ENCODE data around the gene ALDH1L1.

The ALDH1L1 gene

DNA sequence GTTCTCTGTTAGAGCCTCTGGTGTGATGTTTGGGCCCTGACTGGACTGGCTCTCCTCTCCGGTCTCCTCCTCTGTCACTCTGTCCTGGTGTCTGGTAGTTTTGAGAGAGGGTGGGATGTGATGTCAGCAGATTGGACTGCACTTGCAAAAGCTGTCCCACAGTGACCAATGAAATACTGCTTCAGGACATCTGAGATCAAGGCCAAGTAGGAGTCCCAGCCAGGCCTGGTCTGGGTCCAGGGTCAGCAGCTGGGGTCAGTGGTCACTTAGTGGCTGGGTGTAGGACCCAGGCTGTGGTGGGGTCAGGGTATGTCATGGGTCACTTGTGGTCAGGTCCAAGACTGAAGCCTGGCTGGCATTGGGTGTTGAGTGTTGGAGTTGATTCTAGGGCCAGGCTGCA is 20.9 kb downstream of the ALDH1L1 start:
- H3K9ac ChIP-seq (ENCODE audit: low read length): no peak overlapping the region
- no peak overlapping the region for H2AFZ ChIP-seq (ENCODE audit: low read length)
- no peaks in the 10 kb centered on the region for H3K79me2 ChIP-seq (ENCODE audit: low read length)
- no peaks in the 10 kb centered on the region for H3K9me2 ChIP-seq (replicated peaks; ENCODE audit: insufficient read depth, low read length)
- no peaks in the 10 kb centered on the region for H3F3A ChIP-seq (ENCODE audit: insufficient read depth, low read length)
- no peaks in the 10 kb centered on the region for H3K27me3 ChIP-seq (replicated peaks; ENCODE audit: insufficient read depth, low read length)
- no peaks in the 10 kb centered on the region for H3K4me1 ChIP-seq (ENCODE audit: low read length)
- no peak overlapping the region for H3K4me3 ChIP-seq (ENCODE audit: low read length)
- no peaks in the 10 kb centered on the region for H3K36me3 ChIP-seq (replicated peaks; ENCODE audit: insufficient read depth, low read length)
- TF ChIP-seq, protein P1, sequence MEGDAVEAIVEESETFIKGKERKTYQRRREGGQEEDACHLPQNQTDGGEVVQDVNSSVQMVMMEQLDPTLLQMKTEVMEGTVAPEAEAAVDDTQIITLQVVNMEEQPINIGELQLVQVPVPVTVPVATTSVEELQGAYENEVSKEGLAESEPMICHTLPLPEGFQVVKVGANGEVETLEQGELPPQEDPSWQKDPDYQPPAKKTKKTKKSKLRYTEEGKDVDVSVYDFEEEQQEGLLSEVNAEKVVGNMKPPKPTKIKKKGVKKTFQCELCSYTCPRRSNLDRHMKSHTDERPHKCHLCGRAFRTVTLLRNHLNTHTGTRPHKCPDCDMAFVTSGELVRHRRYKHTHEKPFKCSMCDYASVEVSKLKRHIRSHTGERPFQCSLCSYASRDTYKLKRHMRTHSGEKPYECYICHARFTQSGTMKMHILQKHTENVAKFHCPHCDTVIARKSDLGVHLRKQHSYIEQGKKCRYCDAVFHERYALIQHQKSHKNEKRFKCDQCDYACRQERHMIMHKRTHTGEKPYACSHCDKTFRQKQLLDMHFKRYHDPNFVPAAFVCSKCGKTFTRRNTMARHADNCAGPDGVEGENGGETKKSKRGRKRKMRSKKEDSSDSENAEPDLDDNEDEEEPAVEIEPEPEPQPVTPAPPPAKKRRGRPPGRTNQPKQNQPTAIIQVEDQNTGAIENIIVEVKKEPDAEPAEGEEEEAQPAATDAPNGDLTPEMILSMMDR (IDR thresholded peaks at IDR 0.05; ENCODE audit: low read length): no peak
- TF ChIP-seq EZH2 (optimal IDR thresholded peaks at IDR 0.05; ENCODE audit: low read depth, low read length) (no peak), EZH2phosphoT487 (IDR thresholded peaks at IDR 0.05; ENCODE audit: low read length) (no peak)
- H3K9me3 ChIP-seq (replicated peaks; ENCODE audit: insufficient read depth, low read length): no peaks in the 10 kb centered on the region
- no peak for DNase-seq
- H3K4me2 ChIP-seq (ENCODE audit: low read depth, low read length): no peak overlapping the region
- H3K27ac ChIP-seq (ENCODE audit: low read length): no peak overlapping the region
- H4K20me1 ChIP-seq (ENCODE audit: insufficient read depth, low read length): no peaks in the 10 kb centered on the region

DNA sequence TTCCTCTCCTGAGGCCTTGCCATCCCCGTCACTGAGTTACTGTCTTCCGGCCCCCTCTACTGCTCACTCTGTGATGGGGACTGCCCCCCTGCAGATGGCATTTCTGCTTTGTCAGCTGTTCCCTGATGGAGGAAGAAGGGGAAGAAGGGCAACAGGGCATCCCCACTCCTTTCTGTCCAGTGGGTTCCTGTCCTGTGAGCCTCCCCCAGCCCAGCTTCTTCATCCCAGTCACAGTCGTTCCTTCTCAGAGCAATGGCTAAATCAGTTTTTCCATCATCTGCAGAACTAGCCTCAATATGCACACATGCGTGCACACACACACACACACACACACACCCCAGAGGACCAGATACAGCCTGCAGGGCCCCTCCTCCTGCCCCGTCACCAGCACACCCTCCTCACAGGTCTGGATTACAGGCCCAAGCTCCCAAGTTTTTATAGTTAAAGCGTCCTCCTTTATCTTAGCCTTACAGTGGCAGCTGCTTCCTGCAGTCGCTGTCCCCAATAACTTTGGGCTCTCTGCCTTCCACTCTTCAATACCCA is 21.4 kb downstream of the ALDH1L1 start:
- Histone ChIP-seq H3K79me2 (ENCODE audit: low read length) (no peaks in the 10 kb centered on the region), H3K36me3 (replicated peaks; ENCODE audit: insufficient read depth, low read length) (no peaks in the 10 kb centered on the region), H3K4me2 (ENCODE audit: low read depth, low read length) (no peak overlapping the region), H3K27ac (ENCODE audit: low read length) (no peak overlapping the region), H3K9ac (ENCODE audit: low read length) (no peak overlapping the region), H3K9me2 (replicated peaks; ENCODE audit: insufficient read depth, low read length) (no peaks in the 10 kb centered on the region), H3F3A (ENCODE audit: insufficient read depth, low read length) (no peaks in the 10 kb centered on the region), H3K4me1 (ENCODE audit: low read length) (no peaks in the 10 kb centered on the region), H4K20me1 (ENCODE audit: insufficient read depth, low read length) (no peaks in the 10 kb centered on the region), H3K4me3 (ENCODE audit: low read length) (no peak overlapping the region), H3K9me3 (replicated peaks; ENCODE audit: insufficient read depth, low read length) (no peaks in the 10 kb centered on the region), H2AFZ (ENCODE audit: low read length) (no peak overlapping the region), H3K27me3 (replicated peaks; ENCODE audit: insufficient read depth, low read length) (no peaks in the 10 kb centered on the region)
- TF ChIP-seq, protein P1 (IDR thresholded peaks at IDR 0.05; ENCODE audit: low read length): no peak
- TF ChIP-seq EZH2phosphoT487 (IDR thresholded peaks at IDR 0.05; ENCODE audit: low read length): no peak
- no peak for DNase-seq

DNA sequence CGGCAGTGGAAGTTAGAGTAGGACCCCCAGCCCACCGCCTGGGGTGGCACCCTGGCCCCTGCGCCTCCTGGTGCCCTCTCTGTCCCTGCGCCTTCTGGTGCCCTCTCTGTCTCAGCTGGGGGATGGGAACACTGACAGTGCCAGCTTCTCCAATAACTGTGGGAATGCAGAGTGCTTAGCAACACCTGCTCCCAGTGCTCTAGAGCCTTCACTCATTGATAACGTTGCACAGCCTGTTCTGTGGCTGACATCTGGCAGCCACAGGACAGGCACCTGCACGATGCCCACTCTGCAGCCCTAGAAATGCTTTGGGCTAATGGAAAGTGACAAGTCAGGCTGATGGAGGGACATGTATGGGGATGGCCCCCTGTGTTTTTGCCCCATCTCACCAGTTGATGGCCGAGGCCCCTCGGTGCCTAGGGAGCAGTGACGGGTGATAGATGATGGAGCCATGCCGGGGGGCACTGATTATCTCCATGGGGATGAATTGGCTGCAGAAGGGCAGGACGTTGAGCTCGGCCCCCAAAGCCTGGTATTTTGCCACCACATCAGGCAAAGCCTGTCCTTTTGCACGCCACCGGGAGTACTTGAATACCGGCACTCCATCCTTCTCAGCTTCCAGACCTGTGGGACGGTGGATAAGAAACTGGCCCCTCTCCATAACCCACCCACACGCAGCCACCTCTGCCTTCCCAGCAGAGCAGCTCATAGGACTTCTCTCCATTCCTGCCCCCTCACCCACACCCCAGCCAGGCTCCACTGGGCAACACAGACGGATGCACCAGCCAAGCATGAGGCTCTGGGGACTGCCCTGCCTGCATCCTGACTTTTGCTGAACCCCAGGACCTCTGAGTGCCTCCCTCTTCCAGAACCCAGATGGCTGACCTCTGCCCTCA is 22.1 kb downstream of the ALDH1L1 start:
- no peaks in the 10 kb centered on the region for H3F3A ChIP-seq (ENCODE audit: insufficient read depth, low read length)
- H3K9ac ChIP-seq (ENCODE audit: low read length): no peak overlapping the region
- H3K9me3 ChIP-seq (replicated peaks; ENCODE audit: insufficient read depth, low read length): no peaks in the 10 kb centered on the region
- no peaks in the 10 kb centered on the region for H4K20me1 ChIP-seq (ENCODE audit: insufficient read depth, low read length)
- no peak overlapping the region for H3K4me3 ChIP-seq (ENCODE audit: low read length)
- no peaks in the 10 kb centered on the region for H3K79me2 ChIP-seq (ENCODE audit: low read length)
- H3K9me2 ChIP-seq (replicated peaks; ENCODE audit: insufficient read depth, low read length): no peaks in the 10 kb centered on the region
- H3K36me3 ChIP-seq (replicated peaks; ENCODE audit: insufficient read depth, low read length): no peaks in the 10 kb centered on the region
- H3K4me2 ChIP-seq (ENCODE audit: low read depth, low read length): no peak overlapping the region
- no peaks in the 10 kb centered on the region for H3K27me3 ChIP-seq (replicated peaks; ENCODE audit: insufficient read depth, low read length)
- DNase-seq: no peak
- TF ChIP-seq EZH2phosphoT487 (IDR thresholded peaks at IDR 0.05; ENCODE audit: low read length) (no peak), EZH2 (optimal IDR thresholded peaks at IDR 0.05; ENCODE audit: low read depth, low read length) (no peak)
- TF ChIP-seq, protein P1 (IDR thresholded peaks at IDR 0.05; ENCODE audit: low read length): no peak
- H2AFZ ChIP-seq (ENCODE audit: low read length): no peak overlapping the region
- no peak overlapping the region for H3K27ac ChIP-seq (ENCODE audit: low read length)
- no peaks in the 10 kb centered on the region for H3K4me1 ChIP-seq (ENCODE audit: low read length)
